Right lobe of liver (tissue), 6 donors: Measurements from ENCODE around the gene P4HA2. TPM values are rescaled to one million over a fixed set of nuclear protein-coding genes. Genes with fewer than 3 reads are reported as not detected.

Experiments used
- ATAC-seq, 4 donors: fragments of 200-7000 bp; cut with Tn5 transposase; one replicate each; pipeline ENCODE4 v1.9.1; 2020; ENCODE audit warnings: mild to moderate bottlenecking in 4 of 4, moderate library complexity in 4 of 4
- DNase-seq, 3 donors: peaks; one replicate each; pipeline ENCODE4 v3.0.0-alpha.2; 2020
- H3K27ac ChIP-seq, 3 donors: fragments of 200-600 bp; one replicate each; pipeline ENCODE4 v1.8.0; 2022
- H3K27me3 ChIP-seq, 2 donors: fragments of 200-600 bp; one replicate each; pipeline ENCODE4 v1.8.0; 2022
- H3K36me3 ChIP-seq, 4 donors: fragments of 200-600 bp; sonication (generic) in 1 of 4; one replicate each; pipeline versions ENCODE4 v1.5.1 to v1.8.0; 2017 to 2022; ENCODE audit warnings: control low read depth in 1 of 4
- H3K4me1 ChIP-seq, 4 donors: fragments of 200-600 bp; sonication (generic) in 1 of 4; one replicate each; pipeline versions ENCODE4 v1.5.1 to v1.8.0; 2017 to 2022; ENCODE audit warnings: control low read depth in 1 of 4
- H3K4me3 ChIP-seq, 3 donors: fragments of 200-600 bp; one replicate each; pipeline ENCODE4 v1.8.0; 2022
- H3K9me3 ChIP-seq, 4 donors: fragments of 200-600 bp; sonication (generic) in 1 of 4; one replicate each; pipeline versions ENCODE4 v1.5.1 to v1.8.0; 2017 to 2022; ENCODE audit warnings: control low read depth in 1 of 4
- POLR2A ChIP-seq: fragments of 450-650 bp; IDR thresholded peaks from one replicate; pipeline ENCODE4 v1.6.1; 2017; ENCODE audit warnings: antibody characterized with exemption, mild to moderate bottlenecking
- WGBS: methylation state at CpG from one replicate; pipeline ENCODE4 v1.1.6; 2018; ENCODE audit warnings: low coverage, low lambda C conversion rate; ENCODE audit not compliant: insufficient coverage; ENCODE audit errors: missing lambda C conversion rate; 5-methylcytosine and 5-hydroxymethylcytosine counted together
- intact Hi-C, 2 donors: fragments of 100-400 bp; cut with DNase I; formaldehyde crosslinking; loops; one replicate each; pipeline versions ENCODE4 v1.11.2 to v1.14.1; 2022
- total RNA-seq, 6 experiments: library from RNA; depleted of rRNA in 2 of 6; stranded (reverse); fragments of >200 nt in 2 of 6; fragmentation: NEBNext Ultra II Directional in 3 of 6; extraction: Animal tissue kit (Norgen Biotek cat#: 25700) in 3 of 6; gene quantifications; one replicate each; pipeline versions ENCODE4 v1.1.0 to v1.2.4, GENCODE V29; 2016 to 2023
- TF ChIP-seq, protein P1 (sequence below), 4 donors: fragments of 200-600 bp in 3 of 4; fragments of 450-650 bp in 1 of 4; IDR thresholded peaks; one replicate each; pipeline versions ENCODE4 v1.5.1 to v1.8.0; 2016 to 2022; ENCODE audit warnings: antibody characterized with exemption in 4 of 4, mild to moderate bottlenecking in 2 of 4
- donor health status: DM: no; HTN: yes; CAD: no.
- donor health status: DM: no; HTN: no; CAD: no.
- donor health status: DM: no; HTN: no; CAD: no.
- donor health status: DM: no; HTN: yes; CAD: no.
- donor health status: DM: no; HTN: yes; CAD: no.

Gene P4HA2
- total RNA-seq, 6 experiments from 2014 or later, result 11.5 to 23.2 (median 16.5) TPM

DNA sequence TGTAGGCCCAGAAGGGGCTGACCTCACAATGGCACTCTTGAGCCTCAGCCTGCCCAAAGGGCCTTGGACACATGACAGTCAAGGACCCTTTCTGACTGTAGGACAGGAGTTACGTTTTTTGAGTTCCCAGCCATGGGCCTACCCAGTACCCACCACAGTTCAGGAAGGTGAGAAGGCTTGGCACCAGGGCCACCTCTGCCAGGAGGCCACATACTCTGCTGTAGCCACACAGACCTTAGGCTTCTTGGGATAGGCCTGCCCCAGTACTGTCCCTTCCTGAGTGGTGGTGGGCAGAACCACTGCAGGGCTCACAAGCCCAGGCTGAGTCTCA is 42.6 kb upstream of the P4HA2 start:
- TF ChIP-seq, protein P1, sequence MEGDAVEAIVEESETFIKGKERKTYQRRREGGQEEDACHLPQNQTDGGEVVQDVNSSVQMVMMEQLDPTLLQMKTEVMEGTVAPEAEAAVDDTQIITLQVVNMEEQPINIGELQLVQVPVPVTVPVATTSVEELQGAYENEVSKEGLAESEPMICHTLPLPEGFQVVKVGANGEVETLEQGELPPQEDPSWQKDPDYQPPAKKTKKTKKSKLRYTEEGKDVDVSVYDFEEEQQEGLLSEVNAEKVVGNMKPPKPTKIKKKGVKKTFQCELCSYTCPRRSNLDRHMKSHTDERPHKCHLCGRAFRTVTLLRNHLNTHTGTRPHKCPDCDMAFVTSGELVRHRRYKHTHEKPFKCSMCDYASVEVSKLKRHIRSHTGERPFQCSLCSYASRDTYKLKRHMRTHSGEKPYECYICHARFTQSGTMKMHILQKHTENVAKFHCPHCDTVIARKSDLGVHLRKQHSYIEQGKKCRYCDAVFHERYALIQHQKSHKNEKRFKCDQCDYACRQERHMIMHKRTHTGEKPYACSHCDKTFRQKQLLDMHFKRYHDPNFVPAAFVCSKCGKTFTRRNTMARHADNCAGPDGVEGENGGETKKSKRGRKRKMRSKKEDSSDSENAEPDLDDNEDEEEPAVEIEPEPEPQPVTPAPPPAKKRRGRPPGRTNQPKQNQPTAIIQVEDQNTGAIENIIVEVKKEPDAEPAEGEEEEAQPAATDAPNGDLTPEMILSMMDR (IDR thresholded peaks at IDR 0.05), result no peak
- no peak for TF ChIP-seq POLR2A
- Histone ChIP-seq H3K27me3 (no peaks in the 10 kb centered on the region), H3K4me3 (no peak overlapping the region), H3K27ac (no peak overlapping the region), H3K9me3 (no peaks in the 10 kb centered on the region), H3K36me3 (no peaks in the 10 kb centered on the region), H3K4me1 (no peaks in the 10 kb centered on the region)
- WGBS, result no CpG with 5 or more reads among the region's 1 CpG
- intact Hi-C loops, result no loop called here
- ATAC-seq (no peak), DNase-seq (peak in 1 of 3 donors; percentile 15)

DNA sequence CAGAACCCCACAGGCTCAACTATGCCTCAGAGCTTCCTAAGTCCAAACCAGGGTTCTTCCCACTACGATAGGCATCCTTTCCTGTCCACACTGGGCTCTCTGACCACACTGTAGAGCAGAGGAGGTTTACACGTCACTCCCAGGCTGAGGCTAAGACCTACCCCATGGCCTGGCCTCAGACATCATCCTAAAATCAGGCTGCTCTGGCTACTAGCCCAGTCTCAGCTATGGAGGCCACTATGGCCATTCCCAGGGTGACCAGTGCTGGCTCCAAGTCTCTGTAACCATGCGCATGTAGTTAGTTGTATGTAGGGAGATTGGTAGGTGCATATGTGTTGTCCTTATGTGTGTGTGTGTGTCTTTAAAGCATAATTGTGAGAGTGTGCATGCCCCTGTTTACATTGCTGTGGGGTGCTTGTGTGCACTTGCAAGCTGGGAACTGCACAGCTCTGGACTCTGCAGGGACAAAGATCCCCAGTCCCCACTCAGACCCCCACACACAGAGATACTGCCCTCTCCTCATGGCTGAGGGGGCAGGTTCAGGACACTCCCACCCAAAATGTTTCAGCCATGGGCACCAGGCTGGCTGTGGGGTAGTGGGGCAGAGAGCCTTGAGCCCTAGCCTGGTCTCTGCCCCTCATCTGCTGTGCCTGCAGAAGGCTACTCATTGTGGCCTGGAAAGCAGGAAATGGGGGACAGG is 42.1 kb upstream of the P4HA2 start:
- Histone ChIP-seq H3K4me3 (no peak overlapping the region), H3K4me1 (no peaks in the 10 kb centered on the region), H3K27ac (no peak overlapping the region), H3K27me3 (no peaks in the 10 kb centered on the region), H3K36me3 (no peaks in the 10 kb centered on the region), H3K9me3 (no peaks in the 10 kb centered on the region)
- WGBS, result no CpG with 5 or more reads among the region's 3 CpGs
- no peak for ATAC-seq
- peak in 1 of 3 donors; percentile 31 for DNase-seq
- TF ChIP-seq, protein P1 (IDR thresholded peaks at IDR 0.05), result no peak
- no peak for TF ChIP-seq POLR2A
- intact Hi-C loops, result no loop called here

DNA sequence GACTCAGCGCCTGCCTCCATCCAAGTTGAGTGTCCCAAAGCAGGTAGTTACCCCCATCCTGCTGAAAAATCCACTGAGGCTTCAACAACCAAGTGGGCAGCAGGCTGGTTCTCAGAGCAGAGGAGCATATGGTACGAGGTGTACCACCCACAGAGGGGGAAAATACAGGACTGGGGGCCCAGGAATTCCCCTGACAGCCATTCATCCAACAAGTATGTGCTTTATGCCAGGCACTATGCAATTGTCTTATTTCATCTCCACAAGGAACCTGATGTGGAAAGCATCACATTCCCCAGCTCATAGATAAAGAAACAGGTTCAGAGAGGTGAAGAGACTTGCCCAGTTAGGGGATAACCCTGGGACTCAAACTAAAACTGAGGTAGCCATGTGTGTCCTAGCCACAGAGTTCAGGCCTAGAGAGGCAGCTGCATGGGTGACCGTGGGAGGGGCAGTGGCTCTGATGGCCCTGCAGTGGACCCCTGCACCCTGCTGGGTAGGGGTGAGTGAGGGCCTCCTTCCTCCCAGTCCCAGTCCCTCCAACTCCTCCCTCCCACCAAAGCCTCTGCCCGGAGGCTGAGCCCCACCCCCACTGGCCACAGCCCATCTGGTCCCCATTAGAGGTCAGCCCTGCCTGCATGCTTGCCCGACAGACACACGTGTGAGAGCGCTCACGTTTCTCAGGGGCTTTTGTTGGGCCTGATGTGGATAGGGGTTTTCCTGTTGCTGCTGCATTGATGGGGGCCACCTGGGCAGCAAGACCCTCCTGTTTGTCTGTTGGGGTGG is 41.3 kb upstream of the P4HA2 start:
- intact Hi-C loops, result no loop called here
- Histone ChIP-seq H3K27me3 (no peaks in the 10 kb centered on the region), H3K9me3 (no peaks in the 10 kb centered on the region), H3K27ac (no peak overlapping the region), H3K4me1 (no peaks in the 10 kb centered on the region), H3K36me3 (no peaks in the 10 kb centered on the region), H3K4me3 (no peak overlapping the region)
- DNase-seq (peak in 1 of 3 donors; percentile 35), ATAC-seq (no peak)
- TF ChIP-seq, protein P1 (IDR thresholded peaks at IDR 0.05), result no peak
- no peak for TF ChIP-seq POLR2A
- WGBS, result 60% methylated on average over 1 of the region's 8 CpGs

DNA sequence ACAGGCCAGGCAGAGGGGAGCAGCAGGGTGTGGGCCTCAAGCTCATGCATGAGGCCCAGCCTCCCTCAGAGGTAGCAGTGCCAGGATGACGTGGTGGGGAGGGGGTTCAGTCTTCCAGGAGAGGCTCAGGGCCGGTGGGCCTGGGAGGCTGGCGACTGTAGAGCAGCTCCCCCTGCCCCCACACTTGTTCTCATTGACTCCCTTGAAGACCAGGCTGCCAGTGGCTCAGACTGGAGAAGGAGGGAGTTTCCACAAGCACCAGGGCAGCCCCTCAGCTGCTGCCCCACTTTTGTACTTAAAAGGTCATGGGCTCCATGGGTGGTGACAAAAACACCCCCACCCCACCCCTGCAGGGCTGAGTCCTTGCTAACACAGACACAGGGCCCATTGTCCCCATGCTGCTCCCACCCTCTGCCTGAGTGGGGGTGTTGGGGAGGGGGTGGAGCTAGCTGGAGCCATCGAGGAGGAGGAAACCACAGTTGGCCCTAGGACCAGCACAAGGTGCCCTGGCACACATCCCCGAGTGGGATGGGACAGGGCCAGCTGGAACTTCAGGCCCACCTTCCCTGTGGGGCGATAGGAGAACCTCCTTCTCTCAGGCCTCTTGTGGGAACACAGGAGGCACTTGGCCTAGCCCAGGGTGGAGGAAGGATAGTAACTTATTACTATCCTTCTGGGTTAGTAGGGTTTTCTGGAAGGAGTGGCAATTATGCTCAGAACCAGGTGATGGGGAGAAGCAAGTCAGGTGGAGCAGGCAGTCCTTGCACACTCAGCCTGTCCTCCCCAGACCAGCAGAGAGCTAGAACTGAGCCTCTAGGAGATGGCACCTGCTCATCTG is 40.5 kb upstream of the P4HA2 start:
- TF ChIP-seq, protein P1 (IDR thresholded peaks at IDR 0.05), result no peak
- no peak for TF ChIP-seq POLR2A
- no peak overlapping the region for H3K4me3 ChIP-seq
- DNase-seq (peak in 1 of 3 donors; percentile 28), ATAC-seq (no peak)
- H3K9me3 ChIP-seq, result no peaks in the 10 kb centered on the region
- H3K27ac ChIP-seq, result no peak overlapping the region
- no peaks in the 10 kb centered on the region for H3K27me3 ChIP-seq
- H3K4me1 ChIP-seq, result no peaks in the 10 kb centered on the region
- intact Hi-C loops, result no loop called here
- H3K36me3 ChIP-seq, result no peaks in the 10 kb centered on the region
- 60% methylated on average over 1 of the region's 6 CpGs for WGBS
